Esophagus squamous epithelium (tissue), 5 donors: ENCODE results near the gene ZCCHC13. TPM values are rescaled to one million over a fixed set of nuclear protein-coding genes. Genes with fewer than 3 reads are reported as not detected.

Source experiments
- DNase-seq: peaks from one replicate; lab custom pipeline; 2025; lab: John Stamatoyannopoulos, UW
- H3K27ac ChIP-seq, 4 donors: fragments of 200-600 bp; sonication (generic); one replicate each; pipeline ENCODE4 v1.5.1; 2016 to 2019; ENCODE audit warnings: mild to moderate bottlenecking in 1 of 4
- H3K27me3 ChIP-seq, 4 donors: fragments of 200-600 bp; sonication (generic); 1 replicate in 3 of 4; 2 replicates in 1 of 4; pipeline versions ENCODE4 v1.5.1 to v1.6.0; 2017 to 2021; ENCODE audit warnings: antibody characterized with exemption in 1 of 4
- H3K36me3 ChIP-seq, 3 donors: fragments of 200-600 bp; sonication (generic); one replicate each; pipeline ENCODE4 v1.5.1; 2016 to 2019
- H3K4me1 ChIP-seq, 3 donors: fragments of 200-600 bp; sonication (generic); one replicate each; pipeline ENCODE4 v1.5.1; 2017 to 2019
- H3K4me3 ChIP-seq, 4 donors: fragments of 200-600 bp; sonication (generic); 1 replicate in 3 of 4; 2 replicates in 1 of 4; pipeline ENCODE4 v1.5.1; 2016 to 2019; ENCODE audit warnings: mild to moderate bottlenecking in 2 of 4, moderate library complexity in 1 of 4
- H3K9me3 ChIP-seq, 3 donors: fragments of 200-600 bp; sonication (generic); one replicate each; pipeline ENCODE4 v1.5.1; 2016 to 2019
- CTCF ChIP-seq, 6 experiments: fragments of 450-650 bp in 4 of 6; fragments of 200-600 bp in 2 of 6; sonication (generic) in 2 of 6; IDR thresholded peaks; one replicate each; pipeline ENCODE4 v1.5.1; 2016 to 2019; ENCODE audit warnings: antibody characterized with exemption in 6 of 6, mild to moderate bottlenecking in 4 of 6, moderate library complexity in 4 of 6
- POLR2A ChIP-seq, 4 donors: fragments of 450-650 bp; IDR thresholded peaks; one replicate each; pipeline ENCODE4 v1.6.1; 2017; ENCODE audit warnings: antibody characterized with exemption in 4 of 4, mild to moderate bottlenecking in 4 of 4, moderate library complexity in 3 of 4
- WGBS, 2 donors: methylation state at CpG; one replicate each; pipeline ENCODE4 v1.1.5; 2018; 5-methylcytosine and 5-hydroxymethylcytosine counted together
- intact Hi-C: fragments of 100-400 bp; cut with DNase I; formaldehyde crosslinking; loops from one replicate; pipeline ENCODE4 v1.15.0; 2022
- total RNA-seq, 4 donors: library from RNA; depleted of rRNA; stranded (reverse); fragments of >200 nt; gene quantifications; one replicate each; pipeline ENCODE4 v1.1.0, GENCODE V29; 2016
- donor health status: DM: yes; HTN: yes; CAD: no.

The ZCCHC13 gene
- total RNA-seq, 4 donors from 2014 or later: not detected

DNA sequence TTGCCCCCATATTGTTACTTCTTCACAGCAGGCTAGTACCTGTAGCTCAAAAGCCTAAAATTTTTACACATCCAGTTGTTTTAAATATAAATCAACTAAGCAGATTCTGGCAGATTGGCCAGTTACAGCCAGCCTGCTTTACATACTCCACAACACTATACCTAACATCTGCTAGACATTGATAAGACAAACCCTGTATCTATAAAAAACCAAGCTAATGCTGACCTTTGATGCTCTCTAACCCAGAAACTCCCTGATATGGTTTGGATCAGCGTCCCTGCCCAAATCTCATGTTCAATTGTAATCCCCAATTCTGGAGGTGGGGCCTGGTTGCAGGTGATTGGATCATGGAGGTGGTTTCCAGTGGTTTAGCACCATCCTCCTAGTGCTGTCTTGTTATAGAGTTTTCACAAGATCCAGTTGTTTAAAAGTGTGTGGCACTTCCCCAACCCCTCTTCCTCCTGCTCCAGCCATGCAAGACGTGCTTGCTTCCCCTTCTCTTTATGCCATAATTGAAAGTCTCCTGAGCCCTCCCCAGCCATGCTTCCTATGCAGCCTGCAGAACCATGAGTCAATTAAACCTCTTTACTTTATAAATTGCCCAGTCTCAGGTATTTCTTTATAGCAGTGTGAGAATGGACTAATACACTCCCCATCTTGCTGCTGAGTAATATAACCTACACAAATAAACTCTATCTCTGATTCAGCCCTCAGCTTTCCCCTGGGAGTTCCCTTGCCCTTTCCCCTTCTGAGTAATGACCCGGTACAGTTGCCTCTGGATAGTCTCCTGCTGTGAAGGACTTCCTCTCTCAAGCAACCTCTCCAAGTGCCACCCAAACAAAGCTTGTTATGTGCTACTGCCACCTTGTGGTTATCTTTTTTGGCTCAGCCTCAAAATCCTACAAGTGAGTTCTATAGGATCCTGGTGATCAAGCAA, 39.6 kb downstream of the ZCCHC13 start:
- DNase-seq: no peak
- WGBS, 2 donors: 39 to 44% methylated on average over 3 of the region's 3 CpGs

GRCh38 chrX:74344280-74344622, 40.3 kb downstream of the ZCCHC13 start:
- Histone ChIP-seq H3K27me3 (no peaks in the 10 kb centered on the region), H3K27ac (no peak overlapping the region), H3K4me3 (no peak overlapping the region), H3K36me3 (no peaks in the 10 kb centered on the region), H3K4me1 (no peaks in the 10 kb centered on the region), H3K9me3 (no peaks in the 10 kb centered on the region)
- DNase-seq: no peak
- 57 to 60% methylated on average over 2 to 3 of the region's 4 CpGs for WGBS, 2 donors
- no peak for TF ChIP-seq CTCF (IDR thresholded peaks at IDR 0.05)
- TF ChIP-seq POLR2A (IDR thresholded peaks at IDR 0.05): no peak
- intact Hi-C loops: loop anchor here (10.0 kb wide), 1 partner anchor 489 kb away; the partner anchor contains the start of gene XIST

More for the DNA sequence above, 39.6 kb downstream of the ZCCHC13 start:
- Histone ChIP-seq H3K27ac (no peak overlapping the region), H3K4me3 (no peak overlapping the region), H3K27me3 (no peaks in the 10 kb centered on the region), H3K9me3 (no peaks in the 10 kb centered on the region), H3K4me1 (no peaks in the 10 kb centered on the region), H3K36me3 (no peaks in the 10 kb centered on the region)
- TF ChIP-seq POLR2A (IDR thresholded peaks at IDR 0.05): no peak
- peak; percentile 22 to 65 (median 56) for TF ChIP-seq CTCF (IDR thresholded peaks at IDR 0.05)
- intact Hi-C loops: loop anchor here (10.0 kb wide), 1 partner anchor 489 kb away; the partner anchor contains the start of gene XIST

DNA sequence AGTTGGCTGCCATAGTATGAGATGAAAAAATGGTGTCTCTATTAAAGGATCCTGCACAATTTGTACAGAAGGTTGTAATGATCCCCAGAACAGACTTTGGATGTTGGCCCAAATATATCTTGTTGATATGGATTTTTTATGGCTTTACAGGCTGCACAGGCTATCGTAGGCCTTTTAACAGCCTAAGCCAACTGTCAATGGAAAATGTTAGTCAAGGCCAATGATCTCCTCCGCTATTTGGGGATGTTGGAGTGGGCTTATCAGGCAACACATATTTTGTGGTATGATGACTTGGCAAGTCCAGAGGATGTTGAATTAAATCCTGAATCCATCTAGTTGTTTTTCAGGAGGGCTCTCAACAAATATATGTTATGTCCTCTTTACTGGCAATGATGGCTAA, 42.1 kb downstream of the ZCCHC13 start:
- DNase-seq: no peak
- H3K36me3 ChIP-seq: no peaks in the 10 kb centered on the region
- TF ChIP-seq POLR2A (IDR thresholded peaks at IDR 0.05) (no peak), CTCF (IDR thresholded peaks at IDR 0.05) (no peak)
- no peaks in the 10 kb centered on the region for H3K27me3 ChIP-seq
- no peak overlapping the region for H3K27ac ChIP-seq
- no peaks in the 10 kb centered on the region for H3K4me1 ChIP-seq
- 66 to 85% methylated on average over 2 of the region's 2 CpGs for WGBS, 2 donors
- H3K4me3 ChIP-seq: no peak overlapping the region
- intact Hi-C loops: loop anchor here (10.0 kb wide), 1 partner anchor 491 kb away; the partner anchor contains the start of gene XIST
- no peaks in the 10 kb centered on the region for H3K9me3 ChIP-seq

GRCh38 chrX:74349387-74349786, 45.4 kb downstream of the ZCCHC13 start:
- no peaks in the 10 kb centered on the region for H3K9me3 ChIP-seq
- intact Hi-C loops: loop anchor here (10.0 kb wide), 1 partner anchor 495 kb away; the partner anchor contains the start of gene XIST
- no peak for TF ChIP-seq CTCF (IDR thresholded peaks at IDR 0.05)
- no peak for TF ChIP-seq POLR2A (IDR thresholded peaks at IDR 0.05)
- 25 to 34% methylated on average over 1 to 3 of the region's 3 CpGs for WGBS, 2 donors
- no peak overlapping the region for H3K4me3 ChIP-seq
- H3K36me3 ChIP-seq: no peaks in the 10 kb centered on the region
- no peaks in the 10 kb centered on the region for H3K4me1 ChIP-seq
- no peak for DNase-seq
- no peaks in the 10 kb centered on the region for H3K27me3 ChIP-seq
- no peak overlapping the region for H3K27ac ChIP-seq

DNA sequence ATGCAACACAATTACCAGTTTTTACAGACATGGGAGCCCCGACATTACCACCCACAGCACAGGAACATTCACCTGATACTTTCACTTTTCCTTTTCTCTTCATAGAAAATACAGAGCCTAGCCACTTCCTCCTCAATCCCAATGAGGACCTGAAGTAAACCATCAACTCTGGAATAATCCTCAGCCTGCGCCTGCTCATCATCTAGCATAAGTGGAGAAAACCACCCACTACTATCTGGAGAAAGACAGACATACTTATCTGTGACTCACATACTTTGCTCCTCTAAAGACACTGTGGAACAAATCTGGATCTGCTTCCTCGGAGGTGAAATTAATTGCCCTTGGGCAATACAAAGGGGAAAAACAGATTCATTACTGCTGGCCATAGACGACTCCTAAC, 47.8 kb downstream of the ZCCHC13 start:
- H3K9me3 ChIP-seq: no peaks in the 10 kb centered on the region
- intact Hi-C loops: no loop called here
- no peaks in the 10 kb centered on the region for H3K36me3 ChIP-seq
- TF ChIP-seq POLR2A (IDR thresholded peaks at IDR 0.05) (no peak), CTCF (IDR thresholded peaks at IDR 0.05) (no peak)
- H3K27ac ChIP-seq: no peak overlapping the region
- H3K27me3 ChIP-seq: no peaks in the 10 kb centered on the region
- no peak overlapping the region for H3K4me3 ChIP-seq
- DNase-seq: no peak
- 37 to 48% methylated on average over 3 to 4 of the region's 4 CpGs for WGBS, 2 donors
- H3K4me1 ChIP-seq: no peaks in the 10 kb centered on the region
